PC-9 (cell line): Measurements from ENCODE around the gene MYOM1.

Experiments used
- CTCF ChIP-seq: fragments of 200-600 bp; sonication (generic); conservative IDR thresholded peaks from 2 replicates; pipeline ENCODE4 v1.6.1; 2017; ENCODE audit warnings: mixed run types, antibody characterized with exemption, mild to moderate bottlenecking, moderate library complexity
- EZH2 ChIP-seq: fragments of 200-600 bp; sonication (generic); IDR thresholded peaks from 2 replicates; pipeline ENCODE4 v1.8.0; 2017; ENCODE audit warnings: antibody characterized with exemption, low read depth

GRCh38 chr18:3139406-3139805, 80.4 kb downstream of the MYOM1 start:
- no peak for TF ChIP-seq CTCF
- no peak for TF ChIP-seq EZH2
